Measurements from ENCODE around the gene ZMYND8. TPM values are rescaled to one million over a fixed set of nuclear protein-coding genes. Genes with fewer than 3 reads are reported as not detected.

The ZMYND8 gene
- total RNA-seq, 1 donor from 2014 or later = 86.0 TPM

GRCh38 chr20:47328129-47328528 is 28.4 kb downstream of the ZMYND8 start:
- DNase-seq (ENCODE audit: low read depth, low spot score) = no peak
- TF ChIP-seq CTCF (conservative IDR thresholded peaks at IDR 0.05) = no peak
- no peaks in the 10 kb centered on the region for H3K27me3 Mint-ChIP-seq (ENCODE audit: low read depth)
- H3K4me1 Mint-ChIP-seq = peaks cover 58% of the 10 kb centered on the region
- H3K36me3 Mint-ChIP-seq (ENCODE audit: low read depth) = peaks cover 23% of the 10 kb centered on the region
- no peaks in the 10 kb centered on the region for H3K9me3 Mint-ChIP-seq
- no peak overlapping the region for H3K4me3 Mint-ChIP-seq
- no peak overlapping the region for H3K27ac Mint-ChIP-seq (ENCODE audit: unreplicated experiment)

GRCh38 chr20:47327711-47328110 is 28.8 kb downstream of the ZMYND8 start:
- H3K27me3 Mint-ChIP-seq (ENCODE audit: low read depth) = no peaks in the 10 kb centered on the region
- TF ChIP-seq CTCF (conservative IDR thresholded peaks at IDR 0.05) = no peak
- peaks cover 20% of the 10 kb centered on the region for H3K36me3 Mint-ChIP-seq (ENCODE audit: low read depth)
- H3K4me3 Mint-ChIP-seq = no peak overlapping the region
- H3K4me1 Mint-ChIP-seq = peaks cover 54% of the 10 kb centered on the region
- H3K27ac Mint-ChIP-seq (ENCODE audit: unreplicated experiment) = no peak overlapping the region
- DNase-seq (ENCODE audit: low read depth, low spot score) = no peak
- H3K9me3 Mint-ChIP-seq = no peaks in the 10 kb centered on the region

- Mint-ChIP-seq H3K36me3 (ENCODE audit: low read depth) (peaks cover 18% of the 10 kb centered on the region), H3K27me3 (ENCODE audit: low read depth) (no peaks in the 10 kb centered on the region), H3K27ac (ENCODE audit: unreplicated experiment) (no peak overlapping the region), H3K9me3 (no peaks in the 10 kb centered on the region), H3K4me1 (peaks cover 48% of the 10 kb centered on the region), H3K4me3 (no peak overlapping the region)
- no peak for DNase-seq (ENCODE audit: low read depth, low spot score)
- no peak for TF ChIP-seq CTCF (conservative IDR thresholded peaks at IDR 0.05)
Measured at GRCh38 chr20:47326658-47327268, 29.7 kb downstream of the ZMYND8 start.

- Mint-ChIP-seq H3K4me3 (no peak overlapping the region), H3K27me3 (ENCODE audit: low read depth) (no peaks in the 10 kb centered on the region), H3K9me3 (no peaks in the 10 kb centered on the region), H3K36me3 (ENCODE audit: low read depth) (peaks cover 9% of the 10 kb centered on the region), H3K4me1 (peaks cover 47% of the 10 kb centered on the region), H3K27ac (ENCODE audit: unreplicated experiment) (peak overlapping the region; percentile 91)
- TF ChIP-seq CTCF (conservative IDR thresholded peaks at IDR 0.05) = no peak
- DNase-seq (ENCODE audit: low read depth, low spot score) = no peak
Measured at GRCh38 chr20:47325242-47325641, 31.3 kb downstream of the ZMYND8 start.

GRCh38 chr20:47320990-47321805 is 35.3 kb downstream of the ZMYND8 start:
- Mint-ChIP-seq H3K27ac (ENCODE audit: unreplicated experiment) (peak overlapping the region; percentile 90), H3K27me3 (ENCODE audit: low read depth) (no peaks in the 10 kb centered on the region), H3K4me3 (peak overlapping the region; percentile 35), H3K9me3 (no peaks in the 10 kb centered on the region), H3K4me1 (peaks cover 67% of the 10 kb centered on the region), H3K36me3 (ENCODE audit: low read depth) (peaks cover 3% of the 10 kb centered on the region)
- no peak for TF ChIP-seq CTCF (conservative IDR thresholded peaks at IDR 0.05)
- no peak for DNase-seq (ENCODE audit: low read depth, low spot score)

Data from neural crest cell (in vitro differentiated cells).